ENCODE results near the gene OVCH2.
"Not testable (repeated sequence)": the region's sequence is repeated elsewhere in the genome, so short reads cannot be mapped to it uniquely, and the experiment has no call there.

Gene OVCH2
- total RNA-seq: 0 to 1.1 (median 0) reads per million in 17 experiments

- no peak for DNase-seq
Measured at GRCh38 chr11:7706377-7706776, at the start of gene OVCH2. OVCH2 (minus strand) TSS chr11:7706477; CDS start chr11:7706394, 83 bp downstream.

GRCh38 chr11:7749456-7749855 lies 43.2 kb upstream of the OVCH2 start:
- no peak for DNase-seq

GRCh38 chr11:7734767-7735166 lies 28.5 kb upstream of the OVCH2 start:
- not testable (repeated sequence) for DNase-seq

- DNase-seq: peak in 2 of 4 experiments; percentile 13 to 23
Measured at GRCh38 chr11:7714786-7715185, 8.5 kb upstream of the OVCH2 start.

- no peak for DNase-seq
Measured at GRCh38 chr11:7703740-7704139, 2.5 kb downstream of the OVCH2 start.

GRCh38 chr11:7696424-7696823 lies 9.9 kb downstream of the OVCH2 start:
- peak in 1 of 4 experiments; percentile 4 for DNase-seq

- no peak for DNase-seq
Measured at GRCh38 chr11:7694235-7694634, 12.0 kb downstream of the OVCH2 start.

- DNase-seq: no peak
Measured at GRCh38 chr11:7692426-7692825, 13.9 kb downstream of the OVCH2 start.

- DNase-seq: no peak
Measured at GRCh38 chr11:7691759-7692350, 14.4 kb downstream of the OVCH2 start.

- peak in 1 of 4 experiments; percentile 32 for DNase-seq
Measured at GRCh38 chr11:7690648-7691047, 15.6 kb downstream of the OVCH2 start.

GRCh38 chr11:7689239-7689638 lies 17.0 kb downstream of the OVCH2 start:
- no peak for DNase-seq

GRCh38 chr11:7688238-7688826 lies 17.9 kb downstream of the OVCH2 start:
- peak; percentile 40 to 67 (median 52) for DNase-seq

GRCh38 chr11:7687386-7687785 lies 18.9 kb downstream of the OVCH2 start:
- no peak for DNase-seq

GRCh38 chr11:7686761-7687160 lies 19.5 kb downstream of the OVCH2 start:
- no peak for DNase-seq

GRCh38 chr11:7683571-7683970 lies 22.7 kb downstream of the OVCH2 start:
- no peak for DNase-seq

GRCh38 chr11:7677796-7678201 lies 28.5 kb downstream of the OVCH2 start:
- DNase-seq: no peak

- peak; percentile 39 to 85 (median 59) for DNase-seq
Measured at GRCh38 chr11:7677071-7677470, 29.2 kb downstream of the OVCH2 start.

GRCh38 chr11:7675631-7676030 lies 30.6 kb downstream of the OVCH2 start:
- DNase-seq: no peak

GRCh38 chr11:7673724-7674434 lies 32.4 kb downstream of the OVCH2 start:
- DNase-seq: peak in 1 of 4 experiments; percentile 21

- peak in 3 of 4 experiments; percentile 26 to 64 (median 56) for DNase-seq
Measured at GRCh38 chr11:7672960-7673723, 33.1 kb downstream of the OVCH2 start, which contains the start of gene CYB5R2. CYB5R2 (minus strand) TSS chr11:7673500; CDS start chr11:7672825, 675 bp downstream.

GRCh38 chr11:7672276-7672959 lies 33.9 kb downstream of the OVCH2 start:
- DNase-seq: no peak

All from suppressor macrophage (primary cell).